Smooth muscle cell (in vitro differentiated cells): Measurements from ENCODE around the gene MAP2K1. TPM values are rescaled to one million over a fixed set of nuclear protein-coding genes. Genes with fewer than 3 reads are reported as not detected.
A peak's percentile ranks its signal among the peaks of the same experiment; 100 is the strongest.

Experiments used
- DNase-seq: peaks from one replicate; lab custom pipeline; 2025; ENCODE audit not compliant: unreplicated experiment; lab: John Stamatoyannopoulos, UW
- H2AFZ ChIP-seq: fragments of 200-600 bp; sonication (generic); 2 replicates; pipeline ENCODE4 v1.6.0; 2016; ENCODE audit warnings: antibody characterized with exemption, low read depth, mild to moderate bottlenecking
- H3F3A ChIP-seq: fragments of 200-600 bp; sonication (generic); 2 replicates; pipeline ENCODE4 v1.6.0; 2017; ENCODE audit warnings: antibody characterized with exemption, low read depth
- H3K27ac ChIP-seq: fragments of 200-600 bp; sonication (generic); 2 replicates; pipeline ENCODE4 v1.5.1; 2016; ENCODE audit warnings: low read depth, mild to moderate bottlenecking
- H3K27me3 ChIP-seq: fragments of 200-600 bp; sonication (generic); 2 replicates; pipeline ENCODE4 v1.6.1; 2016; ENCODE audit warnings: low read depth, mild to moderate bottlenecking
- H3K36me3 ChIP-seq: fragments of 200-600 bp; sonication (generic); 2 replicates; pipeline ENCODE4 v1.5.1; 2016; ENCODE audit warnings: low read depth
- H3K4me1 ChIP-seq: fragments of 200-600 bp; sonication (generic); 2 replicates; pipeline ENCODE4 v1.5.1; 2016; ENCODE audit warnings: low read depth
- H3K4me2 ChIP-seq: fragments of 200-600 bp; sonication (generic); 2 replicates; pipeline ENCODE4 v1.6.0; 2016; ENCODE audit warnings: mild to moderate bottlenecking
- H3K4me3 ChIP-seq: fragments of 200-600 bp; sonication (generic); 2 replicates; pipeline ENCODE4 v1.5.1; 2016; ENCODE audit warnings: mild to moderate bottlenecking
- H3K79me2 ChIP-seq: fragments of 200-600 bp; sonication (generic); 2 replicates; pipeline ENCODE4 v1.6.0; 2016; ENCODE audit warnings: low read depth, mild to moderate bottlenecking
- H3K9ac ChIP-seq: fragments of 200-600 bp; sonication (generic); 2 replicates; pipeline ENCODE4 v1.6.0; 2016; ENCODE audit warnings: low read depth
- H3K9me3 ChIP-seq: fragments of 200-600 bp; sonication (generic); replicated peaks from 2 replicates; pipeline ENCODE4 v1.5.1; 2016; ENCODE audit warnings: low read depth
- H4K20me1 ChIP-seq: fragments of 200-600 bp; sonication (generic); 2 replicates; pipeline ENCODE4 v1.6.0; 2016; ENCODE audit warnings: low read depth
- WGBS: methylation state at CpG from one replicate; pipeline ENCODE4 v1.1.7; 2016; ENCODE audit warnings: low lambda C conversion rate; 5-methylcytosine and 5-hydroxymethylcytosine counted together
- polyA plus RNA-seq: library from polyadenylated mRNA; unstranded; fragments of >200 nt; fragmentation: Nextera tagmentation; extraction: Ambion mirVana; gene quantifications from 2 replicates; pipeline ENCODE4 v1.2.1, GENCODE V29; 2016
- total RNA-seq: library from RNA; depleted of rRNA; stranded (reverse); fragments of >200 nt; gene quantifications from 2 replicates; pipeline ENCODE4 v1.2.3, GENCODE V29; 2014
- TF ChIP-seq, protein P1 (sequence below): fragments of 200-600 bp; sonication (generic); IDR thresholded peaks from 2 replicates; pipeline ENCODE4 v1.5.1; 2017; ENCODE audit warnings: borderline replicate concordance, mild to moderate bottlenecking, antibody characterized with exemption; ENCODE audit not compliant: insufficient read depth, poor library complexity, severe bottlenecking

The MAP2K1 gene
- total and polyA plus RNA-seq, 2 experiments from 2014 or later, result 50.4 to 62.9 TPM

DNA sequence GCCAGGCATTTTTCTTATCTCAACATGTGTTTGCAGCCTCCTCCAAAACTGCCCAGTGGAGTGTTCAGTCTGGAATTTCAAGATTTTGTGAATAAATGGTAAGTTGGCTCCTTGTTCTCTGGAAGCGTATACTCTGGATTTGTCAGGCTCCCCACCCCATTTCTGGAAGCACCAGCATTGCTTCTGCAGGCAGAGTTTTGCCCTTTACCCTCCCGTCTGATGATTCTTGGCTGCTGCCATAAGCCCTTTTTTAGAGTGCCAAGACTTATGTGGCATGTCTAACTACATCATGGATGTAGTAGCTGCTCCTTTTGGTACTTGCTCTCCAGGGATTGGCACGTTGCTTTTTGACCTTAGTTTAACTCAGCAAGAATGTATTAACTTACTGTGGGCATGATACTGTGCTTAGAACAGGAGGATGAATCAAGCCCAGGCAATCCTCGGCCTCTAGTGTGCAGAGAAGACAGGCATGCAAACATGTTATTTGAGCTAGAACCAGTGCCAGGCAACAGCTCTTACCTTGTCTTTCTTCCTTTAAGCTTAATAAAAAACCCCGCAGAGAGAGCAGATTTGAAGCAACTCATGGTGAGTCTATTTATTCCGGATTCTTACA is 102.6 kb downstream of the MAP2K1 start:
- DNase-seq, result no peak
- WGBS, result 93% methylated on average over 6 of the region's 6 CpGs
- Histone ChIP-seq H3K79me2 (no peaks in the 10 kb centered on the region), H2AFZ (no peak overlapping the region), H3K27ac (no peak overlapping the region), H3K4me2 (no peak overlapping the region), H3F3A (no peaks in the 10 kb centered on the region), H3K36me3 (peaks cover 13% of the 10 kb centered on the region), H3K4me3 (no peak overlapping the region), H3K27me3 (no peaks in the 10 kb centered on the region), H3K4me1 (no peaks in the 10 kb centered on the region), H3K9me3 (no peaks in the 10 kb centered on the region), H4K20me1 (peaks cover 19% of the 10 kb centered on the region), H3K9ac (no peak overlapping the region)
- TF ChIP-seq, protein P1, sequence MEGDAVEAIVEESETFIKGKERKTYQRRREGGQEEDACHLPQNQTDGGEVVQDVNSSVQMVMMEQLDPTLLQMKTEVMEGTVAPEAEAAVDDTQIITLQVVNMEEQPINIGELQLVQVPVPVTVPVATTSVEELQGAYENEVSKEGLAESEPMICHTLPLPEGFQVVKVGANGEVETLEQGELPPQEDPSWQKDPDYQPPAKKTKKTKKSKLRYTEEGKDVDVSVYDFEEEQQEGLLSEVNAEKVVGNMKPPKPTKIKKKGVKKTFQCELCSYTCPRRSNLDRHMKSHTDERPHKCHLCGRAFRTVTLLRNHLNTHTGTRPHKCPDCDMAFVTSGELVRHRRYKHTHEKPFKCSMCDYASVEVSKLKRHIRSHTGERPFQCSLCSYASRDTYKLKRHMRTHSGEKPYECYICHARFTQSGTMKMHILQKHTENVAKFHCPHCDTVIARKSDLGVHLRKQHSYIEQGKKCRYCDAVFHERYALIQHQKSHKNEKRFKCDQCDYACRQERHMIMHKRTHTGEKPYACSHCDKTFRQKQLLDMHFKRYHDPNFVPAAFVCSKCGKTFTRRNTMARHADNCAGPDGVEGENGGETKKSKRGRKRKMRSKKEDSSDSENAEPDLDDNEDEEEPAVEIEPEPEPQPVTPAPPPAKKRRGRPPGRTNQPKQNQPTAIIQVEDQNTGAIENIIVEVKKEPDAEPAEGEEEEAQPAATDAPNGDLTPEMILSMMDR, result no peak

- H3K4me1 ChIP-seq, result no peaks in the 10 kb centered on the region
- H3K27ac ChIP-seq, result no peak overlapping the region
- H4K20me1 ChIP-seq, result no peaks in the 10 kb centered on the region
- no peaks in the 10 kb centered on the region for H3F3A ChIP-seq
- peaks cover 12% of the 10 kb centered on the region for H3K79me2 ChIP-seq
- TF ChIP-seq, protein P1, result no peak
- WGBS, result 98% methylated on average over 3 of the region's 3 CpGs
- no peak overlapping the region for H3K9ac ChIP-seq
- no peak overlapping the region for H2AFZ ChIP-seq
- H3K9me3 ChIP-seq, result no peaks in the 10 kb centered on the region
- DNase-seq, result no peak
- H3K4me2 ChIP-seq, result no peak overlapping the region
- H3K27me3 ChIP-seq, result no peaks in the 10 kb centered on the region
- H3K36me3 ChIP-seq, result peaks cover 3% of the 10 kb centered on the region
- H3K4me3 ChIP-seq, result no peak overlapping the region
These were observed 105.1 kb downstream of the MAP2K1 start for GRCh38 chr15:66491846-66492245.

DNA sequence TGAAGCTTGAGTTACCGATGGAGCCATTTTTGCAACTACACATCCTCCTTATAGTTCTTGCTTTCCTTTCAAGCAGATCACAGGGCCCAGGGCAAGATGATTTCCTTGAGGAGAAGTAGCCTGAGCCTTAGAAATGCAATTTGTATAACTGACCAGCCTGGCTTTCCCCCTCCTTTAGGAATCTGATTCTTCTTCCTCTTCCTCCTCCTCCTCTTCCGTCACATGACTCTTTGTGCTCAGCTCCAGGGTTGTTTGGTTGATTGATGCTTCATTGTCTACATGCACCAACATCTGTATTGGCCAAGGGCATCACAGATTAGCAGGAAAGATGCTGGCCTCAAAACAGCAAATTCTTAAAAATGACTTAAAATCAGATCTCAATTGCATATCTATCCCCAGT is 107.5 kb downstream of the MAP2K1 start:
- peaks cover 14% of the 10 kb centered on the region for H3F3A ChIP-seq
- H3K4me2 ChIP-seq, result no peak overlapping the region
- H3K79me2 ChIP-seq, result peaks cover 17% of the 10 kb centered on the region
- DNase-seq, result no peak
- peaks cover 7% of the 10 kb centered on the region for H3K36me3 ChIP-seq
- H3K4me3 ChIP-seq, result no peak overlapping the region
- no peak overlapping the region for H3K27ac ChIP-seq
- H2AFZ ChIP-seq, result no peak overlapping the region
- no peaks in the 10 kb centered on the region for H3K4me1 ChIP-seq
- peaks cover 12% of the 10 kb centered on the region for H4K20me1 ChIP-seq
- WGBS, result 96% methylated on average over 2 of the region's 2 CpGs
- no peaks in the 10 kb centered on the region for H3K27me3 ChIP-seq
- no peaks in the 10 kb centered on the region for H3K9me3 ChIP-seq
- no peak overlapping the region for H3K9ac ChIP-seq
- TF ChIP-seq, protein P1, result no peak

DNA sequence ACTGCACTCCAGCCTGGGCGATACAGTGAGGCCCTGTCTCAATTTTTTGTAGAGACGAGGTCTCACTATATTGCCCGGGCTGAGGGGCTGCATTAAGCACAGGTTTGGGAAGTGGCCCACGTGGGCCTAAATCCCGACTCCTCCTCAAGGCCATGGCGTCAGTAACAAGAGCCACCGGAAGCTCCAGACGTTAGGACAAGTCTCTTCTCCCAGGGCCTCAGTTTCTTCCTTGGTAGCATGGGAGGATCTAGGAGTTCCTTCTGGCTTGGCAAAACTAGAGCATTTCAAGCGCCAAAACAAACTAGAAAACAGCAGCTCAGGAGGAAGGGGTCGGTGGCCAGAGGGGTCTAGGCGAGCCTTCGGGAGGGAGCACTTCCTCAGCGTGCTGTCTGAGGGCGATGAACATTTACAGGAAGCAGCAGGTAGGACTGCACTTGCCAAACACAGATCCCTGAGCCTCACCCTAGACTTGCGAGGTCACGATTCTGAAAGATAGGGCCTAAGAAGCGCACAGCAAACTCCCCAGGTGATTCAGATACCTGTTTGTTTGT is 110.3 kb downstream of the MAP2K1 start:
- Histone ChIP-seq H3K36me3 (peaks cover 26% of the 10 kb centered on the region), H3K9me3 (no peaks in the 10 kb centered on the region), H3K79me2 (peaks cover 32% of the 10 kb centered on the region), H4K20me1 (peaks cover 39% of the 10 kb centered on the region), H3F3A (peaks cover 39% of the 10 kb centered on the region), H3K4me1 (peaks cover 1% of the 10 kb centered on the region), H3K27me3 (no peaks in the 10 kb centered on the region), H2AFZ (no peak overlapping the region), H3K27ac (peak overlapping the region; percentile 83), H3K4me2 (peak overlapping the region; percentile 93), H3K4me3 (peak overlapping the region; percentile 75), H3K9ac (peak overlapping the region; percentile 81)
- WGBS, result 43% methylated on average over 17 of the region's 17 CpGs
- TF ChIP-seq, protein P1, result no peak
- no peak for DNase-seq
